Astrocyte of the cerebellum (primary cell): ENCODE data around the gene NRCAM.
A peak's percentile ranks its signal among the peaks of the same experiment; 100 is the strongest.

Experiments
- DNase-seq: peaks from one replicate; pipeline ENCODE4 v3.0.0-alpha.2; 2011; ENCODE audit warnings: low read depth
- H3K4me3 ChIP-seq: 2 replicates; pipeline ENCODE4 v1.5.1; 2011; ENCODE audit warnings: mild to moderate bottlenecking, low read depth, low read length, moderate library complexity
- CTCF ChIP-seq: IDR thresholded peaks from 2 replicates; pipeline ENCODE4 v1.5.1; 2012; ENCODE audit warnings: low read length, low read depth, moderate library complexity, mild to moderate bottlenecking; ENCODE audit errors: missing control alignments
- in situ Hi-C: cut with HindIII; loops from 2 replicates; pipeline ENCODE4 v1.10.0; 2017; ENCODE audit warnings: low sequenced_read_pairs

NRCAM gene

GRCh38 chr7:108407676-108408075 is 48.6 kb downstream of the NRCAM start:
- no peak for TF ChIP-seq CTCF
- in situ Hi-C loops: no loop called here
- H3K4me3 ChIP-seq: no peak overlapping the region
- DNase-seq: no peak

GRCh38 chr7:108406222-108406890 is 49.9 kb downstream of the NRCAM start:
- DNase-seq: peak; percentile 31
- no peak for TF ChIP-seq CTCF
- no peak overlapping the region for H3K4me3 ChIP-seq
- in situ Hi-C loops: no loop called here

DNA sequence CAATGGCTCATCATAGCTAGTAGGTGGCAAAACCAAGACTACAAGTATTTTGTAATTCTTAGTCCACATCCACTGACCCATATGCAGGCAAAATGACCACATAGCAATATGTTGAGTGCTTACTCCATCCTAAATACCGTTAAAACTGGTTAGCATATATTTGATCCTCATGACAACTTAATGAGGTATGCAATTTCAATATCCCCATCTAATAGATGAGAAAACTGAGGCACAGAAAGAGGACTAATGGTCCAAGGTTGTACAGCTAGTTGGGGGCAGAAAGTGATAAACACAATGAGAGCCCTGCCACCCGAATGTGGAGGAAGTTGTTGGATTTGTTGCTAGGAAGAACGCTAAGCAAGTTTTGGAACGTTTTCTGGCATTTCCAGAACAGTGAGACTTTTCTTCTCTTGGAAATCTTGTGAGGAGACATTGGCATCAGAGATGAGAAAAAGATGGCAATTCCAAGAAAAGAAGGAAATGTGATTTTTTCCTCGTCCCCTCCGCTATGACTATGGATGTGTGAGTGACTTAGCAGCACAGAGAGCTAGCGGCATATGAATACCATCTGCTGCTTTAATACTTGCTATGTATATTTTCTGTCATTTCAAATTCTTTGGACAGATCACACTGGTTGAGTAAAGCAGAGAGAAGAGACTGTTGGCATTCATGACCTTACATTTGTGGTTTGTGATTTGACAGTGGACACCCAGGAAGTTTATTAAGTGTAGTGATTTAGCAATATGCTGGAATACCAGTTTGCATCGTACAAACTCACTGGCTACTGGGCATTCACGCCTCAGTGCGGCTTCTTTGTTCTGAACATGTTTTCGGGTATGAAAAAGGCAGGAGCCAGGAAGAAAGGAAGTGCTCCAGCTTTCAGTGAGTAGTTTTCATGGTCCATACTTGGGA is 51.5 kb downstream of the NRCAM start:
- no peak overlapping the region for H3K4me3 ChIP-seq
- in situ Hi-C loops: no loop called here
- DNase-seq: no peak
- TF ChIP-seq CTCF: no peak

DNA sequence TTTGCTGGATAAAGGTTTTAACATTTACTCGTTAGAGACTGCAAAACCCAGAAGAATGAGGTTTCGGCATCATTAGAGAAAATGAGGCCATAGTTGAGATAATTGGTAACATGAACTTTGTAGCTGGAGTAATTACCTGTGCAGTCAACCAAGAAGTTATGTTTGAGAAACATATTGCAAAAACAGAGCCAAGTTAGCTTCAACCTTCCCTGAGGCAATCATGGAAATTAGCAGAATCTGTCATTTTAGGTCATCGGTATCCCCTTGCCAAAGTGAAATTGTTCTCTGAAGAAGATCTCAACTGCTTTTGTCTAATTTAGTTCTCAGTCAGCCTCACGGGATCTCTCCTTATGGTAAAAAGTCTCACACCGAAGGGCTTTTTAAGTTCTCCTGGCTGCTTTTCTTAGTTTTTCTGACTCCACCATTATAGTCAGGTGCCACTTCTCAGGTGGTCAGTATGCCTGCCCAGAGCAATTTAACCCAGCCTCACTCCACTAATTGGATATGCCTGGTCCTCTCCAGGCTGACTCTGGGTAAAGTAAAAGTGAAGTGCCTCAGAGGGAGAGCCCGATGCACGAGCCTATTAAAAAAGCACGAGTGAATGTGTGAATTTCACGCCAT is 52.5 kb downstream of the NRCAM start:
- TF ChIP-seq CTCF: no peak
- in situ Hi-C loops: no loop called here
- DNase-seq: no peak
- no peak overlapping the region for H3K4me3 ChIP-seq

DNA sequence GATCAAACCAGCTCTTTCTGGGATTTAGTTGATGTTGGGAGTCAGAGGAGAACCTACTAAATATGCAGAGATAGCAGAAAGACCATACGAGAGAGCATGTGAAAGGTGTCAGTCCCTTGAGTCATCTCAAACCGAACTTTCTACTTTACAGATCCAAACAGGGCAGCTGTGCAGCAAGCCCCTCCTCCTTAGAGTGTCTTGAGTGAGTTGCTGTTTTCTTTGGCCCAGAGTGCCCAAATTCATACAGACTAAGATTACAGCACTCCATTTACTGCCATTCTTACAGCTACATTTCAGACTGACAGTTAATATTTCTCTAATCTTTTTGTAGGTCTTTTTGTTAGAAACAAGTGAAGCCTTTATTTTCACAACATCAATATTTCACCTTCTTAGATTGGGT is 53.4 kb downstream of the NRCAM start:
- DNase-seq: no peak
- in situ Hi-C loops: no loop called here
- no peak for TF ChIP-seq CTCF
- H3K4me3 ChIP-seq: no peak overlapping the region

- TF ChIP-seq CTCF: no peak
- in situ Hi-C loops: no loop called here
Observed at GRCh38 chr7:108396080-108396479, 60.2 kb downstream of the NRCAM start.

More at GRCh38 chr7:108396080-108396479, 60.2 kb downstream of the NRCAM start:
- no peak overlapping the region for H3K4me3 ChIP-seq
- no peak for DNase-seq
